Nephron (organoid): ENCODE results near the gene CSF2RB.

Experiments
- H3K27ac Mint-ChIP-seq, 3 experiments: 2 replicates each; pipeline ENCODE4 v1.8.0; 2020; ENCODE audit warnings: mixed read lengths in 3 of 3, mild to moderate bottlenecking in 2 of 3, moderate library complexity in 1 of 3
- H3K27me3 Mint-ChIP-seq: 2 replicates; pipeline ENCODE4 v1.8.0; 2021; ENCODE audit warnings: low read depth, mild to moderate bottlenecking, moderate library complexity, mixed read lengths
- H3K36me3 Mint-ChIP-seq: 2 replicates; pipeline ENCODE4 v1.8.0; 2020; ENCODE audit warnings: low read depth, mixed read lengths
- H3K4me1 Mint-ChIP-seq: 2 replicates; pipeline ENCODE4 v1.8.0; 2020; ENCODE audit warnings: mixed read lengths
- H3K4me3 Mint-ChIP-seq, 3 experiments: 2 replicates each; pipeline ENCODE4 v1.8.0; 2020; ENCODE audit warnings: mild to moderate bottlenecking in 3 of 3, mixed read lengths in 3 of 3, moderate library complexity in 2 of 3
- H3K9me3 Mint-ChIP-seq: 2 replicates; pipeline ENCODE4 v1.8.0; 2020; ENCODE audit warnings: mixed read lengths
- TF ChIP-seq, protein P1 (sequence below), 3 experiments: fragments of 200-600 bp; sonication (generic); IDR thresholded peaks; one replicate each; pipeline ENCODE4 v1.5.0; 2021; ENCODE audit warnings: antibody characterized with exemption in 3 of 3; ENCODE audit not compliant: unreplicated experiment in 3 of 3

The CSF2RB gene

DNA sequence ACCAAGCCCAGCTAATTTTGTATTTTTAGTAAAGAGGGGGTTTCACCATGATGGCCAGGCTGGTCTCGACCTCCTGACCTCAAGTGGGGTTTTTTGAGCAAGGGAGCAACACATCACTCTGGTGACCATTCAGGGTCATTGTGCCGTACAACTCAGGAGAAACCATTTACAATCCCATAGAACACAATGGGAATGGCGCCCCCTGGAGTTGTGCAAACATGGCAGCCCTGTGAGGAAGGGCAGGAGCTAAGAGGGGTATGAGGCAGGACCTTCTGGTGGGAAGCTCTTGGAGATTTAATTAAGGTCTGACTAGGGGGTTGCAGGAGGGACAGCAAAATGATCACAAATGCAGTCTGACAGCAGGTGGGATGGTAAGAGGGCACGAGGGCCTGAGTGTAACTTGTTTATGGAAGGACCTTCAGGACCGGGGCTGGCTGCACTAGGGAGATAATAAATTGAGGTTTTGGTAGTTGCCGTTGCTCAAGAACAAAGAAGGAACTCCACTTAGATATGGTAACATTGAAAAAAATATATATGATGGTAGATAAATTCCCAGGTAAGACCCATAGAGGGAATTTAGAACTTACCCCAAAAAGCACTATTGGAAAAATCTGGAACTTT, 9.1 kb upstream of the CSF2RB start:
- Mint-ChIP-seq H3K9me3 (no peaks in the 10 kb centered on the region), H3K36me3 (no peaks in the 10 kb centered on the region), H3K4me1 (no peaks in the 10 kb centered on the region), H3K27ac (no peak overlapping the region), H3K27me3 (peaks cover 28% of the 10 kb centered on the region), H3K4me3 (no peak overlapping the region)
- TF ChIP-seq, protein P1, sequence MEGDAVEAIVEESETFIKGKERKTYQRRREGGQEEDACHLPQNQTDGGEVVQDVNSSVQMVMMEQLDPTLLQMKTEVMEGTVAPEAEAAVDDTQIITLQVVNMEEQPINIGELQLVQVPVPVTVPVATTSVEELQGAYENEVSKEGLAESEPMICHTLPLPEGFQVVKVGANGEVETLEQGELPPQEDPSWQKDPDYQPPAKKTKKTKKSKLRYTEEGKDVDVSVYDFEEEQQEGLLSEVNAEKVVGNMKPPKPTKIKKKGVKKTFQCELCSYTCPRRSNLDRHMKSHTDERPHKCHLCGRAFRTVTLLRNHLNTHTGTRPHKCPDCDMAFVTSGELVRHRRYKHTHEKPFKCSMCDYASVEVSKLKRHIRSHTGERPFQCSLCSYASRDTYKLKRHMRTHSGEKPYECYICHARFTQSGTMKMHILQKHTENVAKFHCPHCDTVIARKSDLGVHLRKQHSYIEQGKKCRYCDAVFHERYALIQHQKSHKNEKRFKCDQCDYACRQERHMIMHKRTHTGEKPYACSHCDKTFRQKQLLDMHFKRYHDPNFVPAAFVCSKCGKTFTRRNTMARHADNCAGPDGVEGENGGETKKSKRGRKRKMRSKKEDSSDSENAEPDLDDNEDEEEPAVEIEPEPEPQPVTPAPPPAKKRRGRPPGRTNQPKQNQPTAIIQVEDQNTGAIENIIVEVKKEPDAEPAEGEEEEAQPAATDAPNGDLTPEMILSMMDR (IDR thresholded peaks at IDR 0.05; ENCODE audit: unreplicated experiment in 3 of 3): no peak

DNA sequence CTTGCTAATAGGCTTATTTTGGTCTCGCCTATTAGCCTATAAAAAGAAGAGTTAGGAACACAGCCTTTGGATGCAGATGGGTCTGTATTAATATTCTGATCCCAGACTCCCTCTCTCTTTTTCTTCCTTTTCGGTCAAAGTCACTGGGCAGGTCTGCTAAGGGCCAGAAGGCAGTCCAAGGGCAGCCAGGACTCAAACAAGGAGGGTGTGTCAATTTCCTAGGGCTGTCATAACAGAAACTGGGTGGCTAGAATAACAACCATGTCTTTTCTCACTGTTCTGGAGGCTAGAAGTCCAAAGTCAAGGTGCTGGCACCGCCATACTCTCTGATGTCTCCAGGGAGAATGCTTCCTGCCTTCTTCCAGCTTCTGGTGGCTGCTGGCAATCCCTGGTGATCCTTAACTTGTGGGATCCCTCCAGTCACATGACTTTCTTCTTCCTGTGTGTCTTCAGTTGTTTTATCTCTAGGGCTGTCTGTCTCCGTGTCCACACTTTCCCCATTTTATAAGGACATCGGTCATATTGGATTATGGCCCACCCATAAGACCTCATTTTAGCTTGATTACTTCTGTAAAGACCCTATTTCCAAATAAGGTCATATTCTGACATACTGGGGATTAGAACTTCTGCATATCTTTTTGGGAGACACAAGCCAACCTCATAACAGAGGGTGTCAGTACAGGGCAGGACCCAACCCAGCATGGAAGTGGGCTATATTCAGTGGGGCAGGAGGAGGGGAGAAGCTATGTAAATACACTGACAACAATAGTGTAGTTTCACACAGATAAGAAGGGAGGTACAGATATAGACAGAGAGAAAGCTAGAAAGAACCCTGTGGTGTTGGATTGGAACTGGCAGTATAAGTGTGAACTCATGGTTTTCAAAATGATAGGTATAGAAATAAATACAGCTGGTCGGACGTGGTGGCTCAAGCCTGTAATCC, 5.9 kb upstream of the CSF2RB start:
- Mint-ChIP-seq H3K4me1 (no peaks in the 10 kb centered on the region), H3K9me3 (no peaks in the 10 kb centered on the region), H3K36me3 (no peaks in the 10 kb centered on the region), H3K4me3 (no peak overlapping the region), H3K27me3 (peaks cover 33% of the 10 kb centered on the region), H3K27ac (no peak overlapping the region)
- TF ChIP-seq, protein P1 (IDR thresholded peaks at IDR 0.05; ENCODE audit: unreplicated experiment in 3 of 3): no peak

DNA sequence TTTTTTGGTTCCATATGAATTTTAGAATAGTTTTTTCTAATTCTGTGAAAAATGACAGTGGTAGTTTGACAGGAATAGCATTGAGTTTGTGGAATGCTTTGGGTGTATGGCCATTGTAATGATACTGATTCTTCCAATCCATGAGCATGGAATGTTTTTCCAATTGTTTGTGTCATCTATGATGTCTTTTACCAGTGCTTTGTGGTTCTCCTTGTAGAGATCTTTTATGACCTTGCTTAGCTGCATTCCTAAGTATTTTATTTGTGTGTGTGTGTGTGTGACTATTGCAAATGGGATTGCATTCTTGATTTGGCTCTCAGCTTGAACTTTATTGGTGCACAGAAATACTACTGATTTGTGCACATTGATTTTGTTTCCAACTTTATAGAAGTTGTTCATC, 3.0 kb upstream of the CSF2RB start:
- Mint-ChIP-seq H3K4me1 (no peaks in the 10 kb centered on the region), H3K9me3 (no peaks in the 10 kb centered on the region), H3K4me3 (no peak overlapping the region), H3K36me3 (no peaks in the 10 kb centered on the region), H3K27me3 (peaks cover 35% of the 10 kb centered on the region), H3K27ac (no peak overlapping the region)
- TF ChIP-seq, protein P1 (IDR thresholded peaks at IDR 0.05; ENCODE audit: unreplicated experiment in 3 of 3): no peak

DNA sequence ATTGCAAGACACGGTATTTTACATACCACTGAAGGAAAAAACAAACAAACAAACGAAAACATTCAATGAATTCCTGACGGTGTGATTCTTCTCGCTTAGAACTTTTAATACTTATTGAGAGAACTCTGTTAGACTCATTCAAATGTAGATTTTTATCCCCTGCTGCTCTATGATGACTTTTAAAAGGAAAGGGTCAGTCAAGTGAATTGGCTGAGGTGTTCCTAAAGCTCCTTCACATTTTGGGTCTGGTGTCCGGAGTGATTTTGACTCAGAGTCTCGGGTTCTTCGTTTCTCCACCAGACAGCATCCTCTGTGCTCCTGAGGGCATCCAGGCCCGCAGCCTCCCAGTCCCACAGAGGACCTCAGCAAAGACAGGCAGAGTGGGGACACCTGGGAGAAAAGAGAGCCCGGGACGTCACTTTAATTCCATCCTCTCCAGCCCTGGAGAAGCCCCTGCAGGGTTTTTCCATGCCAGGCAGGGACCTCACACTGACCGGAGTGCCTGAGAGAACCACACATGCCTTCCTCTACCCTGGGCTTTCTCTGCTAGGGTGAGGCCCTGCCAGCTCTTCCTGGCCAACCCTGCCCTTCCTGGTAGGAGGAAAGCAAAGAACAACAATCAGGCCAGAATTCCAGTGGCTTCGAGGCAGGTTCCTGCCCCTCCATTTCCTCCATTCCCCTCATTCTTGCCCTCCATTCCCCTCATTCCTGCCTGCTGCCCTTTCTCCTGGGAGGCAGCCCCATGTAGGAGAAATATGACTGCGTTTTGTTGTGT, 1.4 kb upstream of the CSF2RB start:
- Mint-ChIP-seq H3K4me1 (no peaks in the 10 kb centered on the region), H3K9me3 (no peaks in the 10 kb centered on the region), H3K4me3 (no peak overlapping the region), H3K27me3 (peaks cover 35% of the 10 kb centered on the region), H3K27ac (no peak overlapping the region), H3K36me3 (no peaks in the 10 kb centered on the region)
- TF ChIP-seq, protein P1 (IDR thresholded peaks at IDR 0.05; ENCODE audit: unreplicated experiment in 3 of 3): no peak

DNA sequence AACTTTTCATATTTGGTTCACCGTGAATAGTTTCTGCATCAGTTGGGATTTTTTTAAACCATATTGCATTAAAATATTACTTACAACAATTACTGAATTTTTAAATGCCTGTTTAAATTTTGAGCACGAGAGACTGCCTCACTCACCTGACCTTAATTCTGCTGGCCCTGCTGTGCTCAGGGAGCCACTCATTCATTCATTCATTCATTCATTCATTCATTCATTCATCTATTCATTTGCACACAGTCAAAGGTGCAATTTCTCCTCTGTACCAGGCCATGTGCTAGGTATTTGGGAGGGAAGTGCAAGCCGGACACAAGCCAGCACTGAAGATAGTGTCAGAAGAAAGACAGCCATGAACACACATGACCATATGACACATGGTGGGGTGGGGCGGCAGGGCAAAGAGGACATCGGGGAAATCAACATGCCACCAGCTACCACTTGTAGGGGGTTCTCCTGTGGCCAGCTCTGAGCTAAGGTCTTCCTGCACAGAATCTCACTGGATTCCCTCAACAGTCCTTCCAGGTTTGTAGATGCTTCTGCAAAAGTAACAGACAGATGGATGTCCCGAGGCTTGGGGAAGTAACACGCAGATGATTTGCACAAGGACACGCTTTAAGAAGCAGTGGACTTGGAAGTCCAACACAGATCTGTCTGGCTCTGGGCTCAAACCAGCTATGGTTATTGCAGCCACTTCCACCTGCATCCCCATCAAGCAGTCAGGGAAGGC, 568 bp upstream of the CSF2RB start:
- H3K27me3 Mint-ChIP-seq: peaks cover 33% of the 10 kb centered on the region
- peak overlapping the region in 1 of 3 experiments; percentile 47 for H3K27ac Mint-ChIP-seq
- no peaks in the 10 kb centered on the region for H3K4me1 Mint-ChIP-seq
- no peaks in the 10 kb centered on the region for H3K36me3 Mint-ChIP-seq
- TF ChIP-seq, protein P1 (IDR thresholded peaks at IDR 0.05; ENCODE audit: unreplicated experiment in 3 of 3): no peak
- H3K4me3 Mint-ChIP-seq: no peak overlapping the region
- no peaks in the 10 kb centered on the region for H3K9me3 Mint-ChIP-seq
